ENCODE measurements around the gene MIPEP. TPM values are rescaled to one million over a fixed set of nuclear protein-coding genes. Genes with fewer than 3 reads are reported as not detected.

The MIPEP gene
- total RNA-seq, 1 donor from 2014 or later: 13.0 TPM

GRCh38 chr13:23824371-23824770 is 64.8 kb downstream of the MIPEP start:
- DNase-seq (ENCODE audit: low read depth): no peak
- Histone ChIP-seq H3K79me2 (ENCODE audit: insufficient read depth, low read length) (no peaks in the 10 kb centered on the region), H3K27me3 (ENCODE audit: insufficient read depth, low read length) (no peaks in the 10 kb centered on the region), H2AFZ (ENCODE audit: low read depth, low read length) (no peak overlapping the region), H3K9ac (ENCODE audit: low read length) (no peak overlapping the region), H3K4me1 (ENCODE audit: insufficient read depth, low read length) (no peaks in the 10 kb centered on the region), H4K20me1 (ENCODE audit: insufficient read depth, low read length) (no peaks in the 10 kb centered on the region), H3K4me3 (ENCODE audit: insufficient read depth, low read depth, low read length) (no peak overlapping the region), H3K9me3 (ENCODE audit: insufficient read depth, low read depth, low read length) (no peaks in the 10 kb centered on the region), H3K36me3 (ENCODE audit: insufficient read depth, low read length) (no peaks in the 10 kb centered on the region), H3K27ac (ENCODE audit: low read depth, low read length) (no peak overlapping the region), H3K4me2 (ENCODE audit: low read length) (no peak overlapping the region)
- TF ChIP-seq EZH2 (IDR thresholded peaks at IDR 0.05; ENCODE audit: insufficient read depth, low read length) (no peak), CTCF (IDR thresholded peaks at IDR 0.05; ENCODE audit: insufficient read depth, low read depth, low read length) (no peak)
- Mint-ChIP-seq H3K9me3 (ENCODE audit: unreplicated experiment) (peaks cover 22% of the 10 kb centered on the region), H3K4me3 (ENCODE audit: unreplicated experiment) (no peak overlapping the region), H3K27ac (ENCODE audit: unreplicated experiment) (no peak overlapping the region), H3K27me3 (ENCODE audit: low read depth, unreplicated experiment) (no peaks in the 10 kb centered on the region), H3K36me3 (ENCODE audit: low read depth, unreplicated experiment) (peaks cover 27% of the 10 kb centered on the region), H3K4me1 (ENCODE audit: low read depth, unreplicated experiment) (no peaks in the 10 kb centered on the region)
- no peak for FAIRE-seq

DNA sequence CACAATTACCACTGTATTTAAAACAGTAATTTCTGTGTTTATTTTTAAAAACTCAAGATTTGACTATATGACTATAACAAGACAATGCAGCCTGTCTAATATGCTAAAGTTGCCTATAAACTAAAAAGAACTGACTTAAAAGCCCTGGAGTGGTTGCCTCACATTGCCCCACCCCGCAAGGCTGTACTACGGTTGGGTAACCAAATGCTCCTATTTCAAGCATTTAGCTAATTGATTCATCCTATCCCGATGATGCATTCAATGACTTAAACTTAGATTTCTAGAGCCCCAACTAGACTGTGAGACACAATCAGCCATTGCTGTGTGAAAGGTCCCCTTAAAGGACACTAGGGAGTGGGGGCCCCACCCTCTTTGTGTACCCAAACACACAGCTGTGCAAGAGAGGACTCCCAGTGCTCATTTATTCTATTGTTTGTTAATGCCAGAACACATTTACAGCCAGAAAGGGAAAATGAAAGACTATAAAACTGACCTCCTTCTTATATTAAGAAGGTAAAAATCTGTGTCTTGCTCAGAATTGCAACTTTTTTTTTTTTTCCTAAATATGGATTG is 66.9 kb downstream of the MIPEP start:
- Histone ChIP-seq H3K27ac (ENCODE audit: low read depth, low read length) (no peak overlapping the region), H3K9me3 (ENCODE audit: insufficient read depth, low read depth, low read length) (no peaks in the 10 kb centered on the region), H2AFZ (ENCODE audit: low read depth, low read length) (no peak overlapping the region), H3K9ac (ENCODE audit: low read length) (no peak overlapping the region), H3K36me3 (ENCODE audit: insufficient read depth, low read length) (no peaks in the 10 kb centered on the region), H3K4me1 (ENCODE audit: insufficient read depth, low read length) (no peaks in the 10 kb centered on the region), H3K79me2 (ENCODE audit: insufficient read depth, low read length) (no peaks in the 10 kb centered on the region), H3K4me3 (ENCODE audit: insufficient read depth, low read depth, low read length) (no peak overlapping the region), H3K4me2 (ENCODE audit: low read length) (no peak overlapping the region), H3K27me3 (ENCODE audit: insufficient read depth, low read length) (no peaks in the 10 kb centered on the region), H4K20me1 (ENCODE audit: insufficient read depth, low read length) (no peaks in the 10 kb centered on the region)
- Mint-ChIP-seq H3K4me3 (ENCODE audit: unreplicated experiment) (no peak overlapping the region), H3K9me3 (ENCODE audit: unreplicated experiment) (peaks cover 19% of the 10 kb centered on the region), H3K27me3 (ENCODE audit: low read depth, unreplicated experiment) (no peaks in the 10 kb centered on the region), H3K36me3 (ENCODE audit: low read depth, unreplicated experiment) (peaks cover 25% of the 10 kb centered on the region), H3K4me1 (ENCODE audit: low read depth, unreplicated experiment) (no peaks in the 10 kb centered on the region), H3K27ac (ENCODE audit: unreplicated experiment) (no peak overlapping the region)
- no peak for DNase-seq (ENCODE audit: low read depth)
- FAIRE-seq: no peak
- no peak for TF ChIP-seq CTCF (IDR thresholded peaks at IDR 0.05; ENCODE audit: insufficient read depth, low read depth, low read length)
- no peak for TF ChIP-seq EZH2 (IDR thresholded peaks at IDR 0.05; ENCODE audit: insufficient read depth, low read length)

DNA sequence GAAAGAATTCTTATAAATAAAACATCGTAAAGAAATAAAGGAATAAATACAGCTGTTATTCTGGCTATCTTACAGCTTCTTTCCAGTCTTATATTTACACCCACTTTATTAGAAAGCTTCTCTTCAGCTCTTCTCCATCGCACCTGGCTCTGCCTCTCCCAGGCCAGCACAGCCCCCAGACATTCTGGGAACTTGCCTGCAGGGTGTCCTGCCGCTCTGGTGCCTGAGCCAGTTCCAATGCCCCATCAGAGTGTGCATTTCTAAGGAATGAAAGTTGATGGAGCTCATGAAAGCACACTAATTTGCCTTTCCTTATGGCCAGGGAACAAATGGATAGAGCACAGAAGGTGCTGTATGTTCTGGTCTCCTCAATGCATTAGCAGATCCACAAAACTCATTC is 68.7 kb downstream of the MIPEP start:
- Mint-ChIP-seq H3K36me3 (ENCODE audit: low read depth, unreplicated experiment) (peaks cover 24% of the 10 kb centered on the region), H3K4me1 (ENCODE audit: low read depth, unreplicated experiment) (no peaks in the 10 kb centered on the region), H3K9me3 (ENCODE audit: unreplicated experiment) (peaks cover 15% of the 10 kb centered on the region), H3K27me3 (ENCODE audit: low read depth, unreplicated experiment) (no peaks in the 10 kb centered on the region), H3K4me3 (ENCODE audit: unreplicated experiment) (no peak overlapping the region), H3K27ac (ENCODE audit: unreplicated experiment) (no peak overlapping the region)
- no peak overlapping the region for H3K27ac ChIP-seq (ENCODE audit: low read depth, low read length)
- H3K36me3 ChIP-seq (ENCODE audit: insufficient read depth, low read length): no peaks in the 10 kb centered on the region
- no peaks in the 10 kb centered on the region for H4K20me1 ChIP-seq (ENCODE audit: insufficient read depth, low read length)
- no peak overlapping the region for H3K4me2 ChIP-seq (ENCODE audit: low read length)
- no peaks in the 10 kb centered on the region for H3K4me1 ChIP-seq (ENCODE audit: insufficient read depth, low read length)
- TF ChIP-seq EZH2 (IDR thresholded peaks at IDR 0.05; ENCODE audit: insufficient read depth, low read length) (no peak), CTCF (IDR thresholded peaks at IDR 0.05; ENCODE audit: insufficient read depth, low read depth, low read length) (no peak)
- H3K9ac ChIP-seq (ENCODE audit: low read length): no peak overlapping the region
- DNase-seq (ENCODE audit: low read depth) (no peak), FAIRE-seq (no peak)
- H3K79me2 ChIP-seq (ENCODE audit: insufficient read depth, low read length): no peaks in the 10 kb centered on the region
- H2AFZ ChIP-seq (ENCODE audit: low read depth, low read length): no peak overlapping the region
- no peak overlapping the region for H3K4me3 ChIP-seq (ENCODE audit: insufficient read depth, low read depth, low read length)
- no peaks in the 10 kb centered on the region for H3K27me3 ChIP-seq (ENCODE audit: insufficient read depth, low read length)
- H3K9me3 ChIP-seq (ENCODE audit: insufficient read depth, low read depth, low read length): no peaks in the 10 kb centered on the region
